Neural cell (in vitro differentiated cells): ENCODE measurements around the gene CATSPERB.

ENCODE experiments used
- CTCF ChIP-seq: fragments of 450-650 bp; IDR thresholded peaks from 2 replicates; pipeline ENCODE4 v1.5.1; 2014; ENCODE audit warnings: antibody characterized with exemption, mild to moderate bottlenecking, moderate library complexity; ENCODE audit not compliant: poor library complexity, severe bottlenecking
- EP300 ChIP-seq: fragments of 450-650 bp; conservative IDR thresholded peaks from 2 replicates; pipeline ENCODE4 v1.6.1; 2014; ENCODE audit warnings: antibody characterized with exemption, mild to moderate bottlenecking, moderate library complexity; ENCODE audit not compliant: poor library complexity, severe bottlenecking
- EZH2 ChIP-seq: fragments of 200-600, 300-800 bp; shearing (Covaris generic), sonication (generic); IDR thresholded peaks from 2 replicates; pipeline ENCODE4 v1.6.1; 2014; ENCODE audit warnings: antibody characterized with exemption, low read length, borderline replicate concordance, mild to moderate bottlenecking; ENCODE audit not compliant: insufficient read depth, poor library complexity, severe bottlenecking
- MXI1 ChIP-seq: fragments of 450-650 bp; conservative IDR thresholded peaks from 2 replicates; pipeline ENCODE4 v1.6.1; 2014; ENCODE audit warnings: antibody characterized with exemption, mild to moderate bottlenecking; ENCODE audit not compliant: poor library complexity, severe bottlenecking
- POLR2AphosphoS5 ChIP-seq: IDR thresholded peaks from 2 replicates; pipeline ENCODE4 v1.6.1; 2012
- RAD21 ChIP-seq: fragments of 450-650 bp; conservative IDR thresholded peaks from 2 replicates; pipeline ENCODE4 v1.6.1; 2014; ENCODE audit warnings: antibody characterized with exemption, mild to moderate bottlenecking, moderate library complexity
- REST ChIP-seq: IDR thresholded peaks from 2 replicates; pipeline ENCODE4 v1.6.1; 2012; ENCODE audit warnings: borderline replicate concordance
- SMC3 ChIP-seq: fragments of 450-650 bp; conservative IDR thresholded peaks from 2 replicates; pipeline ENCODE4 v1.6.1; 2014; ENCODE audit warnings: antibody characterized with exemption, mild to moderate bottlenecking, moderate library complexity; ENCODE audit not compliant: poor library complexity
- TAF1 ChIP-seq: IDR thresholded peaks from 2 replicates; pipeline ENCODE4 v1.6.1; 2012; ENCODE audit warnings: low read depth

GRCh38 chr14:91708795-91709194, 23.1 kb downstream of the CATSPERB start:
- TF ChIP-seq CTCF, result no peak
- no peak for TF ChIP-seq EP300
- no peak for TF ChIP-seq TAF1
- TF ChIP-seq SMC3, result no peak
- no peak for TF ChIP-seq REST
- TF ChIP-seq RAD21, result no peak
- TF ChIP-seq MXI1, result no peak
- no peak for TF ChIP-seq POLR2AphosphoS5
- no peak for TF ChIP-seq EZH2
